ENCODE data around the gene SPOCK2.
A peak's percentile ranks its signal among the peaks of the same experiment; 100 is the strongest.
"Not testable (repeated sequence)": the region's sequence is repeated elsewhere in the genome, so short reads cannot be mapped to it uniquely, and the experiment has no call there.

Gene SPOCK2, protein sequence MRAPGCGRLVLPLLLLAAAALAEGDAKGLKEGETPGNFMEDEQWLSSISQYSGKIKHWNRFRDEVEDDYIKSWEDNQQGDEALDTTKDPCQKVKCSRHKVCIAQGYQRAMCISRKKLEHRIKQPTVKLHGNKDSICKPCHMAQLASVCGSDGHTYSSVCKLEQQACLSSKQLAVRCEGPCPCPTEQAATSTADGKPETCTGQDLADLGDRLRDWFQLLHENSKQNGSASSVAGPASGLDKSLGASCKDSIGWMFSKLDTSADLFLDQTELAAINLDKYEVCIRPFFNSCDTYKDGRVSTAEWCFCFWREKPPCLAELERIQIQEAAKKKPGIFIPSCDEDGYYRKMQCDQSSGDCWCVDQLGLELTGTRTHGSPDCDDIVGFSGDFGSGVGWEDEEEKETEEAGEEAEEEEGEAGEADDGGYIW

DNA sequence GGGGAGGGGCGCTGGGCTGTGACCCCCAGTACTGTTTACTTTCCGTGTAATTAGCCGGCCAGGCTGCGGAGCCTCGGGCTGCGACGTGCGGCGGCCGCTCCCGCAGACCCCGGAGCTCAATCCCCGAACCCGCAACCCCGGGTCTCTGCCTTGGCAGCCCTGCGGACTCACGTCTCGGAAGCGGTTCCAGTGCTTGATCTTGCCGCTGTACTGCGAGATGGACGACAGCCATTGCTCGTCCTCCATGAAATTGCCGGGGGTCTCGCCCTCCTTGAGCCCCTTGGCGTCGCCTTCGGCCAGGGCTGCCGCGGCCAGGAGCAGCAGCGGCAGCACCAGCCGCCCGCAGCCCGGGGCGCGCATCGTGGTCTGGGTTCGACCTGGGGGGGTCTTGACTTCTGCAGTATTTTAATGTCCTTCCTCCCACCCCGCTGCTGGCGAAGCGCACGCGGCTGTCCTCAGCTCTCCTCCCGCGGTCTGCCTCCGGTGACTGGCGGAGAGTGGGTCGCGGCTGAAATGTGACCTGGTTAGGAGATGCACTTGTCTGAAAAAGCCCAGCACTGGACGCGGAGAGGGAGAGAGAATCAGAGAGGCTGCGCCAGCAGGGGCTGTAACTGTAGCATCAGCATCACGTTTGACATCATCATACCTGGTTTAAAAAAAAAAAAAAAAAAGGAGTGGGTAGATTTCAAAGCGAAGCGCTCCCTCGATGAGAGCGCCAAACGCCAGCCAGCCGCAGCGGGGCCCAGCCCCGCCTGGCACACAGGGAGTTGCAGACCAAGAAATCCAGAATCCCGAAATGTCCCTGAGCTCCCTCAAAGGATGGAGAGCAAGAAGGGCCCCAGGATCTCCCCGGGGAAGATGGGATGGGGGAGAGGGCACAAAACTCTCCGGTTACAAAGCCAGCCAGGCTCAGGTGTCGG is at the start of gene SPOCK2:
Gene SPOCK2, minus strand, starts transcription at position 583 of the 920 bp plus-strand sequence. Its CDS starts 223 bp downstream, at position 360.
- DNase-seq (ENCODE audit: low read depth in 1 of 2, low spot score in 1 of 2): peak; percentile 47 to 59

DNA sequence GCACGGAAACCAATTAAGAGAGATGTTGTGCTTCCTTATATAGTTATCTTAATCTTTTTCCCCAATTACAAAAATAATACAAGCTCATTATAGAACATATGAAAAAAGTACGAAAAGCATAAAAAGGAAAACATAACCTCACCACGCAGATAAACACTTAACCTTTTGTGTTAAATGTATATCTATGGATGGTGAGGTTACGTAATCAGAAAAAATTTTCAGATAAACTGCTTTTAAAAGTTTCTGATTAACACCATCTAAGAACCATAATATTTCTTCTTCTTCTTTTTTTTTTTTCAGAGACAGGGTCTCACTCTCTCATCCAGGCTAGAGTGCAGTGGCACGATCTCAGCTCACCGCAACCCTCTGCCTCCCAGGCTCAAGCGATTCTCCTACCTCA is 49.2 kb upstream of the SPOCK2 start:
- no peak for DNase-seq (ENCODE audit: low read depth in 1 of 2, low spot score in 1 of 2)

DNA sequence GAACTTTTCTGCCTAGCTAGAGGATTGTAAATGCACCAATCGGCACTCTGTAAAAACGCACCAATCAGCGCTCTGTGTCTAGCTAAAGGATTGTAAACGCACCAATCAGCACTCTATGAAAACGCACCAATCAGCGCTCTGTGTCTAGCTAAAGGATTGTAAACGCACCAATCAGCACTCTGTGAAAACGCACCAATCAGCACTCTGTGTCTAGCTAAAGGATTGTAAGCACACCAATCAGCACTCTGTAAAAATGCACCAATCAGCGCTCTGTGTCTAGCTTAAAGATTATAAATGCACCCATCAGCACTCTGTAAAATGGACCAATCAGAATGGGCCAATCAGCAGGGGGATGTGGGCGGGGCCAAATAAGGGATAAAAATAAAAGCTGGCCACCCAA is 47.9 kb upstream of the SPOCK2 start:
- not testable (repeated sequence) for DNase-seq (ENCODE audit: low read depth in 1 of 2, low spot score in 1 of 2)

DNA sequence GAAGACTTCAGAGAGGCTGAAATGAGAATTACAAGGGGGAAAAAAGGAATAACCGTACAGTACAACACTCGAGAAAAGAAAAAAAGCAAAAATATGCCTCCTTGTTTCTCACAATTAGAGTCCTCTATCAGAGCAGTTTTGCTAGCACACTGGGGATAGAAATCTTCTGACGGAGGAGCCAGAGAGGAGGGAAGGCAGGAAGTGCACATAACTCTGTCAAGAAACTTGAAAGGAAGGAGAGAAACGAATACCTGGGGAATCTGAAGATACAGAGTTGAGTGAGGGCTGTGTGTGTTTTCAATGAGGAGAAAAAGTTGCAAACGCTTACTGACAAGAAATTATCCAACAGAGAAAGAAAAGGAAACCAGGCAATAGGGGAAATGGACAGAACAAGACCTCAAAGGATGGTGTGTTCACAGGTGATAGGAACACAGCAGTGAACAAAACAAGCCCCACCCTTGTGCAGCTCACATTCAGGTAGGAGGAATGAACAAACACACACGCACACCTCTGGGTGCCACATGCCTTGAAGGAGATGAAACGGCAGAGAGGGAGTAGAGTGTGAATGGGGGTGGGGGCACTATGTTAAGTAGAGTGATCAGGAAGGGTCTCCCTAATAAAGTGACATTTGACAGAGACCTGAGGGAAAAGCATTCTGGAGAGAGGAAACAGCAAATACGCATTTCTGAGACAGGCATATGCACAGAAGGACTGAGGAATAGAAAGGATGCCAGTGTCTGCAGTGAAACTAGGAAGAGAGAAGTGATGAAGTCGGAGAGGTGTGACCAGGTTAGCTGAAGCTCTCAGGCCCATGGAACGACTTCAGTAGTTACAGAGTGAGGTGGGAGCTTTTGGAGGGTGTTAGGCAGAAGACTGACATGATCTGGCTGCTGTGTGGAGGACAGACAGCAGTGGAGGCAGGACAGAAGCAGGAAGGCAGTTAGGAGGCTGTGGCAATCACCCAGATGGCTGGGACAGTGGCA is 46.7 kb upstream of the SPOCK2 start:
- no peak for DNase-seq (ENCODE audit: low read depth in 1 of 2, low spot score in 1 of 2)

DNA sequence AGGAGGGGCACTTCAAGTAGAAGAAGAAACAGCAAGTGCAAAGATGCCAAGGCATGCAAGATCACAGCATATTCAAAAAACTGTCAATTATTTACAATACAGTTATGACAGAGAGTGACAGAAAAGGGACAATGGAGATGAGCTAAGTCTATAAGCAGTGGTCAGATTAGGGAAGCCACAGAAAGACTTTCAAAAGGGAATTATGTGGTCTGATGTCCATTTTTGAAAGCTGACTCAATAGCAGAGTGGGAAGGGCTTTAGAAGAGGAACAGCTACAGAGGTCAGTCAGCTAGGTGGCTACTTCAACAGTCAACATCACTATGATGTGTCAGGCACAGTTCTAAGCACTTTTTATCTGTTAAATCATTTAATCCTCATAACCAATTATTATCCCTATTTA is 45.2 kb upstream of the SPOCK2 start:
- DNase-seq (ENCODE audit: low read depth in 1 of 2, low spot score in 1 of 2): no peak

DNA sequence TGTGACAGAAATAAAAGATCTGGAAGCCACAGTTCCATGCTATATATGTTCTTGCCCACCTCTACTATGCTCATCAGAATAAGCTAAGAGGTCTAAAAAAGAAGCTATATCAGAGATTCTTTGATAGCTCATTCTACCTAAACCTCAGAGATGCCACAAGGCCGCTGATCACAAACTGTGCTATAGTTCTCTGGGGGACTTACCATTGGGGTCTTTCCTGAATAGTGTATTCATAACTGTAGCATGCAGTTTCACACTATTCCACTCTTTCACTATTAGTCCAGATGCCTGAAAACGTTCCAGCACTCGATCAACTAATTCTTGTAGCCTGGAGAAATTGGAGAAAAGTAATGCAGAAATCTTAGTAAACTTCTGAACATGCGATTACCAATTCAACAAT is 44.5 kb upstream of the SPOCK2 start:
- no peak for DNase-seq (ENCODE audit: low read depth in 1 of 2, low spot score in 1 of 2)

DNA sequence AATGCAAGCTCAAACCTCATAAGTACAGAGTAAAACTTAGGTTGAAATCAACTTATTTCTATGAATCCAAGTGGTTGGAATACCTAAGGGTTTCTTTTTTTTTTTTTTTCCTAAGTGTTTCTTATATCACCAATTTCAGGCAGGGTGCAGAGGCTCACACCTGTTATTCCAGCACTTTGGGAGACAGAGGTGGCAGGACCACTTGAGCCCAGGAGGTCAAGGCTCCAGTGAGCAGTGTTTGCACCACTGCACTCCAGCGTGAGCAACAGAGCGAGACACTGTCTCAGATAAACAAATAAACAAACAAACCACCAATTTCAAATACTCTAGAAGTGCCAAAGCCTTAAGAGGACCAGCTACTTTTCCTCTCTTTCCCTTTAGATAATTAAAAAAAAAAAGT is 39.2 kb upstream of the SPOCK2 start:
- no peak for DNase-seq (ENCODE audit: low read depth in 1 of 2, low spot score in 1 of 2)

DNA sequence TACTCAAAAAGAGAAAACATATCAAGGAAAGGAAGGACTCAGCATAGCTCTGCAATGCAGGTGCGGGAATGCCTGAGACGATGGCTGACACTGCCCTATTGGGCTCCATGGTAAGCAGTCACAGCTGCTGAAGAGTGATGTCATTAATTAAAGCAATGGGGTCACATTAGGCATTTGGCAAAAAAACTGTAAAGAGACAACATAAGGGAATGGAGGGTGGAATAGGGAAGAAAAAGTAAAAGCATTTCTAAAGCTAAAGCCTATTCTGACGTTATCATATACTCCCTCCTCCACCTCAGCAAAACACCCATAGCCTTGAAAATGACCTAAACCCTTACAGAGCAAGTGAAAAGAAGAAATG is 38.5 kb upstream of the SPOCK2 start:
- no peak for DNase-seq (ENCODE audit: low read depth in 1 of 2, low spot score in 1 of 2)

DNA sequence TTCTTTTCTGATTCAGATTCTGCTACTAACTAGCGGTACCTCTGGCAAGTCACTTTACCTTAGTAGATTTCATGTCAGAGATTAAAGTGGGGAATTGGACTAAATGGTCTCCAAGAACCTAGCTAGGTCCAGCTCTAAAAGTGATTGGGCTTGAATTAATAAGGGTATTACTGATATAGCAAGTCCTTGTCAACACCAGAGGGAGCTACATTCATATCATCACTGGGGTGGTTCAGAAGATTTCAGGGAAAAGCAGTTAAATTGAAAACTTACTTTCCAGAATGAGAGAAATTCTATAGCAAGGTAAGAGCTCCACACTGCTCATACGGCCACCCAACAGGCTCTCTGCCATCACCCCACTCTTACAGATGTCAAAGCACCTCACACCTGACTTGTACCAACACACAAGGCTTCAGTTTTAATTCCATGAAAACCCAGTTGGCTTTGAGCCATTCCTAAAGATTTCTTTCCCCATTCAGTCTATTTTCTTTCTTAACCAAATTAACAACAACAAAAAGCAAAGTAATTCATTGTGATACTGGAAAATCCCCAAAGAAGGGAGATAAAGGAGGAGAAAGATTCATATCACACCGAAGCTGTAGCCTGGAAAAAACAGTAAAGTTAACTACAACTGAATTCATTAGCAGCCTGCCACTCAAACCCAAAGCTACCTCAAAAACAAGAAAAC is 38.0 kb upstream of the SPOCK2 start:
- no peak for DNase-seq (ENCODE audit: low read depth in 1 of 2, low spot score in 1 of 2)

DNA sequence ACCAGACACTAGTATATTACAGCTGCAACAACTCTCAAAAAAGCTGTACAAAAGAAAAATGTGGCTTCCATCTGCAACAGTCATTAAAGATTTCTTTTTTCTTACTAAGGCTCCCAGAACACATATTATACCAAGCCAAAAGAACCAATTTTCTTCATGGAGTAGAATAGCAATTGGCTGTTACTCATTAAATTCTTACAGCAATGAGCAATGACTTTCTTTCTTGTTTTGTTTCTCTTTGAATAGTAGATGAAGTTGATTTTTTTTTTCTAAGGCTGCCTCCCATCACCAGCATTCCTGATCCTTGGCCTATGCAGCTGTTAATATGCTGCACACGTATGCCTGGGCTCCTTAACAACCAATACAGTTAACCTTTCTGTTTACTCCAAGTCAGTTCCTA is 36.6 kb upstream of the SPOCK2 start:
- no peak for DNase-seq (ENCODE audit: low read depth in 1 of 2, low spot score in 1 of 2)

DNA sequence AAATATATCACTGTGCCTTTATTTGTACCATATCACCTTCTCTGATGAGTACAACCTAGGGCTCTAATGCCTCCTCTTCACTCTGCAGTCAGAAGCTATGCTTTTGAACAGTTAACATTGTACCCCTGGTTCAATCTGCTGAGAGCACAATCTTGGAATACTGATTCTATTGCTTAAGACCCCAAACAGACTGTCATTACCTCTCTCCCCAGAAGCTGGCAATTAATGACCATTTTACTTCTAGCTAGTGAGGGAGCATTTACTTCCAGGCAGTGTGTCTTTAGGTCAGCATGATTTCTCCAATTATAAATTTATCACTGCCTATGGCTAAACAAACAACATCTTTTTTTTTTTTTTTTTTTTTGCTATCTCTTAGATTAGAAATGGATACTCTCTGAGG is 36.0 kb upstream of the SPOCK2 start:
- DNase-seq (ENCODE audit: low read depth in 1 of 2, low spot score in 1 of 2): no peak

DNA sequence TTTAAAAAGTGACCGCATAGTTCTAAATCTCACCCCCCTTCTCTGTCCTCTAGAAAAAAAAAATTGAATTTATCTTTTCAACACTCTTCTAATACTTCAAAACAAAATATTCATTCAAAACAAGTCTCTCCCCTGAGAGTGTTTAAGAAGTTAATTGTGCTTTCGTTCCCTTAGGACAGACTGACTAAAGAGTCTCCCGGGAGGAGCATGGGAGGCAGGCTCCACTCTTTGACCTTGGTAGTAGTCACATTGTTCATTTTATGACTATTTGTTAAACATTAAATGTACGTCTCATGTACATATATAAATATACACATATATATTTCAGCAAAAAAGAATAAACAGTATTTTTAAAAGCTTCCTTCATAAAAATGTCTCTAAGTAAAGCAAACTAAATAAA is 35.3 kb upstream of the SPOCK2 start:
- no peak for DNase-seq (ENCODE audit: low read depth in 1 of 2, low spot score in 1 of 2)

DNA sequence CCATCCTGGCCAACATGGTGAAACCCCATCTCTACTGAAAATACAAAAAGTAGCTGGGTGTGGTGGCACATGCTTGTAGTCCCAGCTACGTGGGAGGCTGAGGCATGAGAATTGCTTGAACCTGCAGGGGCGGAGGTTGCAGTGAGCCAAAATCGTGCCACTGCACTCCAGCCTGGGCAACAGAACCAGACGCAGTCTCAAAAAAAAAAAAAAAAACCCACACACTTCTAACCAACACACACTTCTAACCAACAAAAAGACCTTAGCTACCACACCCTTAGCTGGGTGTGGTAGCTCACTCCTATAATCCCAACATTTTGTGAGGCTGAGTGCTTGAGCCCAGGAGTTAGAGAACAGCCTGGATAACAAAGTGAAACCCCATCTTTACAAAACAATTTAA is 33.9 kb upstream of the SPOCK2 start:
- no peak for DNase-seq (ENCODE audit: low read depth in 1 of 2, low spot score in 1 of 2)

DNA sequence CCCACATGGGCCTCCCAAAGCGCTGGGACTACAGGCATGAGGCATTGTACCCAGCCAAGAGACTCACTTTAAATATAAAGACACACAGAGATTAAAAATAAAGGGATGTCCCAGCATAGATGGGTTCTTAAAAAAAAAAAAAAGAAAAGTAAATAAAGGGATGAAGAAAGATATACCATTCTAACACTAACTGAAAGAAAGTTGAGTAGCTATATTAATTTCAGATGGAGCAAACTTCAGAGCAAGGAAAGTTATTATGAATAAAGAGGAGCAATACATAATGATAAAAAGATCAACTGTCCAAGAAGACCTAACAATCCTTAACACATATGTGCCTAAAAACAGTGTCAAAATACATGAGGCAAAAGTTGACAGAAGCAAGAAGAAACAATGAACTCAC is 33.0 kb upstream of the SPOCK2 start:
- no peak for DNase-seq (ENCODE audit: low read depth in 1 of 2, low spot score in 1 of 2)

DNA sequence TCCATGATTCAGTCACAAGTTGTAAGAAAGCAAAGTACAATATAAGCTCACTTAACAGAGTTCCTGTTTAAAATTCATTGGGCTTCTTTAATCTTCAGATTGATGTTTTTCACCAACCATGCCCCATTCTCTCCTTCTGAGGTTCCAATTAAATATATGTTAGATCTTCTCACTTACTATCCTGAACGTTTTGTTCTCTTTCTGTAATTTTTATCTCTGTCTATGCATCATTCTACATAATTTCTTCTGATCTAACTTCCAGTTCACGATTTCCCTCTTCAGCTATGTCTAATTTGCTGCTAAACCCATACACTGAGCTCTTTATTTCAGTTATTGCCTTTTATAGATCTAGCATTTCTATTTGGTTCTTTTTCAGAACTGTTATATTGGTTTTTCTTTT is 28.0 kb upstream of the SPOCK2 start:
- no peak for DNase-seq (ENCODE audit: low read depth in 1 of 2, low spot score in 1 of 2)

DNA sequence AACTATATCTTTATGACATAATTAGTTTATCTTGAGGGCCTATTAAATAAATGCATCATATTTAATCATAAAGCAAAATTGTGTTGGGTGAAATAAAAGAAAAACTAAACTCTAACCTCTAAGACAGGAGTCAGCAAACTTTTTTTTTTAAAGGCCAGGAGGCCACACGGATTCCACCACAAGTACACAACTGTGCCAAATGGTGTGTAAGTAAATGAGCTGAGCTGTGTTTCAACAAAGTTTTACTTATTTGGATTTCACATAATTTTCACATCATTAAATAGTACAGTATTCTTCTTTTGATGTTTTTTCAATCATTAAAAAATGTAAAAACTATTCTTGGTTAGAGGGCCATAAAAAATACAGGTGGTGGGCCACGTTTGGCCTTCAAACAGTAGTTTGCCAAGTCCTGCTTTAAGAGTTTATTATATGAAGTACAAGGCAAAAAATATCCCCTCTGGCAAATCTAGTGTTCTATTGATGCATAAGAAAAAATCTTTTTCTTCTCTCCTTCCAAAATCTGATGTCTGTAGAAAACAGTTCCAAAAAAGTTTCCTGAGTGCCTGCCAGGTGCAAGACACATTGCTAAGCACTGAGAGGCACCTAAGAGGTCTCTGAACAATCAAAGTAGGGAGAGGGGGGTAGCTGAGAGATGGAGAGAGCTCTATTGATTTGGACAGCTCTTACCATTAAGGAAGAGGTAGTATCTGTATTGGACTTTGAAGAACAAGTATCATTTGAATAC is 26.5 kb upstream of the SPOCK2 start:
- DNase-seq (ENCODE audit: low read depth in 1 of 2, low spot score in 1 of 2): no peak

DNA sequence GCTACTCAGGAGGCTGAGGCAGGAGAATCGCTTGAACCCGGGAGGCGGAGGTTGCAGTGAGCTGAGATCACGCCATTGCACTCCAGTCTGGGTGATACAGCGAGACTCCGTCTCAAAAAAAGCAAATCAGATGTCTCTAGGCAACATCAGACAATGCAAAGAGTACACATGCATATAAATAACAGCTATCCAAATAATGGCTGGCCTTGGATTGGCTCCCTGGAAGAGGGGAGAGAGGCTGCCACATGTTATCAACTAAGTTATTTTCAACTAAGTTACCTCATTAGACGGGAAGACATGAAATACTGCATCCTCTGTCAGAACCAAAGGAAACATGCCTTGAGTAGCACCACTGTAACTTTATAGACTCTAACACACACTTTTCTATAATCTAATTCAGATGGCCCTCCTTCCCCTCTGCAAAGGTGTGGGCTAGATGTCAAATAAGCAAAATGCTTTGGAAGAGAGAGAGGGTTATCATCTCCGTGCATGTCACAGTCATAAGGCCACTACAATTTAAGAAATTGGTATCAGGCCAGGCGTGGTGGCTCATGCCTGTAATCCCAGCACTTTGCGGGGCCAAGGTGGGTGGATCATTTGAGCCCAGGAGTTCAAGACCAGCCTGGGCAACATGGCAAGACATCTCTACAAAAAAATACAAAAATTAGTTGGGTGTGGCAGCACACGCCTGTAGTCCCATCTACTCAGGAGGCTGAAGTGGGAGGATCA is 22.5 kb upstream of the SPOCK2 start:
- no peak for DNase-seq (ENCODE audit: low read depth in 1 of 2, low spot score in 1 of 2)

DNA sequence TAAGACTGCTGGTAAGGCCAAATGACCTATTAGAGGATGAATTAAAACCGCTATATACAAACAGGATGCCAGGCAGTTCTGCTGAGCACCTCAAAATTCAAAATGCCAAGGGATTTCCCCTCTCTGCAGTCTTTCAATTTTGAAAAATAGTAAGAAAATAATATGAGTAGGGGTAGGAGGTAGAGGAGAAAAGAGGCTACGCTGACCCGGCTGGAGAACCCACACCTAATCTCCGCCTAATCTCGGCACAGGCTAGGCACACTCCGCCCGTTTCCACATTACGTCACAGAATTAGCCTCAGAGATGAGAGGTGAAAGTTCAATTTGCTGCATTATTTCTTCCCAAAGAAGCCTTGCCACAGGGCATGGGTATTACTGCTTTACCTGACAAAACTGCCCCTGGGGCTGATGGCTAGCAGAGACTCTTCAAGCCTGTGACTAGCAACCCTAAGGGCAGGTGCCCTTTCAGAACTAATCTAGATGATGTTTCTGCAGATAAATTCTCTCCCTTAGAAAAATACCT is 21.3 kb upstream of the SPOCK2 start:
- DNase-seq (ENCODE audit: low read depth in 1 of 2, low spot score in 1 of 2): no peak
